Activated CD4-positive, alpha-beta T cell treated with anti-CD3 and anti-CD28 coated beads, Interleukin-2, amount 10 ng/mL, durations not matched to agents 7 days and 5 days (primary cell): ENCODE measurements around the gene PDS5A. TPM values are rescaled to one million over a fixed set of nuclear protein-coding genes. Genes with fewer than 3 reads are reported as not detected.
"Not testable (repeated sequence)": the region's sequence is repeated elsewhere in the genome, so short reads cannot be mapped to it uniquely, and the experiment has no call there.

Experiments
- CTCF ChIA-PET: fragments of 350-600 bp; sonication (Branson Sonifier 250); formaldehyde crosslinking; loops from one replicate; lab custom pipeline; 2021; ENCODE audit warnings: antibody characterized with exemption; lab: Charles Lee
- POLR2A ChIA-PET: fragments of 350-600 bp; sonication (Branson Sonifier 250); formaldehyde crosslinking; loops from one replicate; lab custom pipeline; 2021; ENCODE audit warnings: antibody characterized with exemption; lab: Charles Lee
- DNase-seq: peaks from one replicate; pipeline ENCODE4 v3.0.0-alpha.2; 2020
- H3K27ac Mint-ChIP-seq: one replicate; pipeline ENCODE4 v1.8.0; 2021; ENCODE audit warnings: mild to moderate bottlenecking, moderate library complexity, mixed read lengths
- H3K27me3 Mint-ChIP-seq: one replicate; pipeline ENCODE4 v1.8.0; 2021; ENCODE audit warnings: mixed read lengths
- H3K36me3 Mint-ChIP-seq: one replicate; pipeline ENCODE4 v1.8.0; 2021; ENCODE audit warnings: low read depth, mixed read lengths
- H3K4me1 Mint-ChIP-seq: one replicate; pipeline ENCODE4 v1.8.0; 2021; ENCODE audit warnings: mixed read lengths
- H3K4me3 Mint-ChIP-seq: one replicate; pipeline ENCODE4 v1.8.0; 2021; ENCODE audit warnings: mild to moderate bottlenecking, moderate library complexity, mixed read lengths
- H3K9me3 Mint-ChIP-seq: one replicate; pipeline ENCODE4 v1.8.0; 2021; ENCODE audit warnings: mixed read lengths
- total RNA-seq, 2 experiments: library from RNA; stranded (reverse); gene quantifications; one replicate each; pipeline ENCODE4 v1.2.3, GENCODE V29; 2021

The PDS5A gene
- total RNA-seq, 2 experiments from 2014 or later, result 108 to 116 TPM

DNA sequence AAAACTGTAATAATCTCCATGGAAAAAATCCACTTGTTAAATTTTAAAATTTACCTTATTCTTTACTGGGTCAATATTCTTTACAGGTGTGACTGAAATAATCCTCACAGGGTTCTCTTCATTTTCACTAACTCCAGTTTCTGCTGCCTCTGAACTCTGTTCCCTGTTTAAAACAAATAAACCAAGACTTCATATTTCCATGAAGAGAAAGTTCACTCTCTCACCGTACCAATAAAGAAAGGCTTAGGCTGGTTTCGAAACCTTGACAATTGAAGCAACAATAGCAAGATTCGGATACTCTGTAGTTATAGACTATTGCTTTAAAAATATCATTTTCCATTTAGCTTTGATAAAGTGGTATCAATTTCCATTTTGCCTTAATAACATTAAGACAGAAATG, 135.8 kb downstream of the PDS5A start:
- Mint-ChIP-seq H3K9me3 (no peaks in the 10 kb centered on the region), H3K4me1 (no peaks in the 10 kb centered on the region), H3K4me3 (no peak overlapping the region), H3K27ac (no peak overlapping the region), H3K36me3 (peaks cover 51% of the 10 kb centered on the region), H3K27me3 (no peaks in the 10 kb centered on the region)
- ChIA-PET CTCF (interaction anchor here (1.7 kb wide), 1 partner anchor 11 kb away, joined by 5 read pairs; no protein-coding TSS in a partner anchor), POLR2A (no interaction called here)
- no peak for DNase-seq

GRCh38 chr4:39840516-39840915, 137.2 kb downstream of the PDS5A start:
- DNase-seq, H3K27me3 Mint-ChIP-seq, H3K4me3 Mint-ChIP-seq, H3K9me3 Mint-ChIP-seq, H3K27ac Mint-ChIP-seq, H3K4me1 Mint-ChIP-seq, POLR2A ChIA-PET: not testable (repeated sequence)
- CTCF ChIA-PET, result interaction anchor here (0.6 to 1.7 kb wide), 2 partner anchors 12 to 183 kb away, joined by 4 to 5 read pairs; no protein-coding TSS in a partner anchor
- peaks cover 58% of the 10 kb centered on the region for H3K36me3 Mint-ChIP-seq

DNA sequence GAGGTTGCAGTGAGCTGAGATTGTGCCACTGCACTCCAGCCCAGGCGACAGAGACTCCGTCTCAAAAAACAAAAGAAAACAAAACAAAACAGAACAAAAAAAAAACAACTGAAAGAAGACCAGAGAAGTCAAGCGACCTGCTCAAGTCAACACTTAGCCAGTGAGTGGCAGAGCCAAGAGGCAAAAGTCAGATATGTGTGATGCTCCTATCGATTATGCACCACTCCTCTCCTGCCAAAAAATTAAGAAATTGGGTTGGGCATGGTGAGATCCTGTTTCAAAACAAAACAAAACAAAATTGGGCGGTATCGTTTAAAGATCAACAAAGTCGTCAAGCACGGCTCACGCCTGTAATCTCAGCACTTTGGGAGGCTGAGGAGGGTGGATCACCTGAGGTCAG, 137.7 kb downstream of the PDS5A start:
- no peak for DNase-seq
- Mint-ChIP-seq H3K4me3 (no peak overlapping the region), H3K36me3 (peaks cover 60% of the 10 kb centered on the region), H3K27ac (no peak overlapping the region), H3K4me1 (no peaks in the 10 kb centered on the region), H3K9me3 (no peaks in the 10 kb centered on the region), H3K27me3 (no peaks in the 10 kb centered on the region)
- ChIA-PET POLR2A (no interaction called here), CTCF (interaction anchor here (1.7 kb wide), 1 partner anchor 13 kb away, joined by 5 read pairs; no protein-coding TSS in a partner anchor)

DNA sequence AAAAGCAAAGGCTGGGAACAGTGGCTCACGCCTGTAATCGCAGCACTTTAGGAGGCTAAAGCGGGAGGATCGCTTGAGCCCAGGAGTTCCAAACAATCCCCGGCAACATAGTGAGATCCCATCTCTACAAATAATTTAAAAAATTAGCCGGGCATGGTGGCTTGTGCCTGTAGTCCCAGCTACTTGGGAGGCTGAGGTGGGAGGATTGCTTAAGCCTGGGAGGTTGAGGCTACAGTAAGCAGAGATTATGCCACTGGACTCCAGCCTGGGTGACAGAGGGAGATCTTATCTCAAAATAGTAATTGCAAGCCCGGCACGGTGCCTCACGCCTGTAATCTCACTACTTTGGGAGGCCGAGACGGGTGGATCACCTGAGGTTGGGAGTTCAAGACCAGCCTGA, 139.3 kb downstream of the PDS5A start:
- H3K27ac Mint-ChIP-seq, H3K4me1 Mint-ChIP-seq, POLR2A ChIA-PET, DNase-seq, H3K9me3 Mint-ChIP-seq, CTCF ChIA-PET, H3K27me3 Mint-ChIP-seq, H3K4me3 Mint-ChIP-seq: not testable (repeated sequence)
- peaks cover 65% of the 10 kb centered on the region for H3K36me3 Mint-ChIP-seq

DNA sequence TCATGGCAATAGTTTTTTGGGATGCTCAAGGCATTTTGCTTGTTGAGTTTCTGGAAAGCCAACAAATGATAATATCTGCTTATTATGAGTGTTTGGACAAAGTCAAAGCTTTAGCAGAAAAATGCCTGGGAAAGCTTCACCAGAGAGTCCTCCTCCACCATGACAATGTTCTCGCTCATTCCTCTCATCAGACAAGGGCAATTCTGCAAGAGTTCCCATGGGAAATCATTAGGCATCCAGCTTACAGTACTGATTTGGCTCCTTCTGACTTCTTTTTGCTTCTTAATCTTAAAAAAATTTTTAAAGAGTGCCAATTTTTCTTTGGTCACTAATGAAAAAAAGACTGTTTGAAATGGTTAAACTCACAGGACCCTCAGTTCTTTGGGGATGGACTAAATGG, 143.4 kb downstream of the PDS5A start:
- DNase-seq, result no peak
- Mint-ChIP-seq H3K4me3 (no peak overlapping the region), H3K27ac (no peak overlapping the region), H3K27me3 (no peaks in the 10 kb centered on the region), H3K36me3 (peaks cover 62% of the 10 kb centered on the region), H3K9me3 (no peaks in the 10 kb centered on the region), H3K4me1 (no peaks in the 10 kb centered on the region)
- ChIA-PET CTCF (no interaction called here), POLR2A (no interaction called here)

DNA sequence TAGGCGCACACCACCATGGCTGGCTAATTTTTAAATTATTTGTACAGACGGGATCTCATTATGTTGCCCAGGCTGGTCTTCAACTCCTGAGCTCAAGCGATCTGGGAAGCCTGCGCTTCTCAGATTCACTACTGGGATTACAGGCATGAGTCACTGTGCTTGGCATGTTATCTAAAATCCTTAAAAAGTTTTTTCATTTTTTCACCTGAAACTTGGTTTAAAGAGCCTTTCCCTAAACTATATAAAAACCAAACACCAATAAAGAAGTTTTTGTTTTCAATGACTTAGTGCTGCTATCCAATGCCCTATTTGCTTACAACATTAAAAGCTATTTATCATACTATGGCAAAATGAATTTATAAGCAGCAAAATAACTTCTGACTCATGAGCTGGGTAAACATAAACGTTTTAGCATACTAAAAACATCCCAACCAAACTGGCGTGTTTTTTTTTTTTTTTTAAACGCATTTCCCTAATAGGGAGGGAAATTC, 151.9 kb downstream of the PDS5A start:
- DNase-seq, result no peak
- no peaks in the 10 kb centered on the region for H3K9me3 Mint-ChIP-seq
- H3K36me3 Mint-ChIP-seq, result peaks cover 49% of the 10 kb centered on the region
- no peaks in the 10 kb centered on the region for H3K27me3 Mint-ChIP-seq
- CTCF ChIA-PET, result interaction anchor here (0.6 kb wide), 1 partner anchor 17 kb away, joined by 5 read pairs; no protein-coding TSS in a partner anchor
- POLR2A ChIA-PET, result no interaction called here
- H3K27ac Mint-ChIP-seq, result no peak overlapping the region
- H3K4me3 Mint-ChIP-seq, result no peak overlapping the region
- H3K4me1 Mint-ChIP-seq, result peaks cover 9% of the 10 kb centered on the region

GRCh38 chr4:39825090-39825489, 152.6 kb downstream of the PDS5A start:
- Mint-ChIP-seq H3K27ac (no peak overlapping the region), H3K27me3 (no peaks in the 10 kb centered on the region), H3K4me3 (no peak overlapping the region), H3K4me1 (peaks cover 9% of the 10 kb centered on the region), H3K9me3 (no peaks in the 10 kb centered on the region), H3K36me3 (peaks cover 45% of the 10 kb centered on the region)
- POLR2A ChIA-PET, result no interaction called here
- CTCF ChIA-PET, result no interaction called here
- DNase-seq, result no peak

DNA sequence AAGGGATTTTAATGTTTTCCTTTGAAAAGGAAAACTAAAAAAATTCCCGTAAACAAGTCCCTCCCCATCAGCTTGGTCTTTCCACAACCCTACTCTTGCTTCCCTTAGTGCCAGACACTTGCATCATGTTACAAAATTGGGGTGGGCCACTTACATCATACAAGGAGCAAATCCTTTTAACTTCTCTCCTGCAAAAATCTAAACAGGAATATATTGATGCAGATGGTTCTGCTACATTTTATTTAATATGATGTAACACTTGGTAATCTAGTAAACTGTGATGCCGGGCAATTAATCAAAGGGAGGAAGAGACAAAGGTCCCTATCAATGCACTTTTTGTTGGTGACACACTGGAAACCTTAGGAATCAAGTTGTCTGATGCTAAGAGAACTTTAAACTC, 154.5 kb downstream of the PDS5A start:
- no peak for DNase-seq
- ChIA-PET POLR2A (no interaction called here), CTCF (no interaction called here)
- peaks cover 34% of the 10 kb centered on the region for H3K36me3 Mint-ChIP-seq
- H3K4me3 Mint-ChIP-seq, result no peak overlapping the region
- H3K4me1 Mint-ChIP-seq, result peaks cover 9% of the 10 kb centered on the region
- H3K27me3 Mint-ChIP-seq, result no peaks in the 10 kb centered on the region
- no peaks in the 10 kb centered on the region for H3K9me3 Mint-ChIP-seq
- no peak overlapping the region for H3K27ac Mint-ChIP-seq

GRCh38 chr4:39822662-39823061, 155.0 kb downstream of the PDS5A start:
- ChIA-PET CTCF (no interaction called here), POLR2A (no interaction called here)
- H3K36me3 Mint-ChIP-seq, result peaks cover 29% of the 10 kb centered on the region
- DNase-seq, result no peak
- no peak overlapping the region for H3K27ac Mint-ChIP-seq
- peaks cover 9% of the 10 kb centered on the region for H3K4me1 Mint-ChIP-seq
- H3K9me3 Mint-ChIP-seq, result no peaks in the 10 kb centered on the region
- no peaks in the 10 kb centered on the region for H3K27me3 Mint-ChIP-seq
- H3K4me3 Mint-ChIP-seq, result no peak overlapping the region

- H3K4me3 Mint-ChIP-seq, result no peak overlapping the region
- POLR2A ChIA-PET, result no interaction called here
Observed at GRCh38 chr4:39821951-39822350, 155.8 kb downstream of the PDS5A start.

GRCh38 chr4:39820186-39820585, 157.5 kb downstream of the PDS5A start:
- H3K27ac Mint-ChIP-seq, result no peak overlapping the region

More at GRCh38 chr4:39821951-39822350, 155.8 kb downstream of the PDS5A start:
- Mint-ChIP-seq H3K36me3 (peaks cover 24% of the 10 kb centered on the region), H3K9me3 (no peaks in the 10 kb centered on the region), H3K27me3 (no peaks in the 10 kb centered on the region), H3K27ac (no peak overlapping the region), H3K4me1 (peaks cover 9% of the 10 kb centered on the region)
- no peak for DNase-seq
- CTCF ChIA-PET, result interaction anchor here (1.5 kb wide), 1 partner anchor 173 kb away, joined by 3 read pairs; no protein-coding TSS in a partner anchor

GRCh38 chr4:39818646-39819045, 159.1 kb downstream of the PDS5A start:
- Mint-ChIP-seq H3K36me3 (peaks cover 10% of the 10 kb centered on the region), H3K4me3 (no peak overlapping the region), H3K9me3 (no peaks in the 10 kb centered on the region), H3K4me1 (peaks cover 3% of the 10 kb centered on the region), H3K27me3 (no peaks in the 10 kb centered on the region), H3K27ac (no peak overlapping the region)
- POLR2A ChIA-PET, result interaction anchor here (0.5 kb wide), 1 partner anchor 359 kb away, joined by 3 read pairs; no protein-coding TSS in a partner anchor
- CTCF ChIA-PET, result interaction anchor here (0.6 to 1.2 kb wide), 4 partner anchors 10 to 106 kb away, joined by 3 to 4 read pairs (median 3); no protein-coding TSS in a partner anchor
- no peak for DNase-seq

More at GRCh38 chr4:39820186-39820585, 157.5 kb downstream of the PDS5A start:
- CTCF ChIA-PET, result interaction anchor here (0.5 kb wide), 1 partner anchor 1939 kb away, joined by 3 read pairs; no protein-coding TSS in a partner anchor
- POLR2A ChIA-PET, result no interaction called here
- H3K9me3 Mint-ChIP-seq, result no peaks in the 10 kb centered on the region
- no peak overlapping the region for H3K4me3 Mint-ChIP-seq
- no peaks in the 10 kb centered on the region for H3K27me3 Mint-ChIP-seq
- H3K4me1 Mint-ChIP-seq, result peaks cover 2% of the 10 kb centered on the region
- no peak for DNase-seq
- peaks cover 17% of the 10 kb centered on the region for H3K36me3 Mint-ChIP-seq

DNA sequence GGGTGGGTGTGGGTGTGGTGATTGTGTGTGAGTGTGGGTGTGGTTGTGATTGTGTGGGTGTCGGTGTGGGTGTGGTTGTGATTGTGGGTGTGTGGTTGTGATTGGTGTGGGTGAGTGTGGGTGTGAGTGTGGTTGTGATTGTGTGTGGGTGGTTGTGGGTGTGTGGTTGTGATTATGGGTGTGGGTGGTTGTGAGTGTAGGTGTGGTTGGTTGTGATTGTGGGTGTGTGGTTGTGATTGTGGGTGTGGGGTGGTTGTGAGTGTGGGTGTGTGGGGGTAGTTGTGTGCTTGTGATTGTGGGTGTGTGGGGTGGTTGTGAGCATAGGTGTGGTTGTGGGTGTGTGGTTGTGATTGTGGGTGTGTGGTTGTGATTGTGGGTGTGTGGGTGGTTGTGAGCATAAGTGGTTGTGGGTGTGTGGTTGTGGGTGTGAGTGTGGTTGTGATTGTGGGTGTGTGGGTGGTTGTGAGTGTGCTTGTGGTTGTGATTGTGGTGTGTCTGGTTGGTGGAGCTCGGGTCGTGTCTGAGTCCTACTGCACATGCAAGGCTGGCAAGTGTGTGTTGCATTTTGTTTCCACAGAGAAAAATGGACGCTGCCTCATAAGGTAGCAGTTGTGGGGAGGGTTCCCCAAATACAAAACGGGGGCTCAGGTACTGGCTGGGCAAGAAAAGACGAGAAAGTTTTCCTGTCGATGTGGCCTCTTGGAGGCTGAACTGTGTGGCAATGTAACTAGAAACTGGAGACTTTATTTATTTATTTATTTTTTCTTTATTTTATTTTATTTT, 163.1 kb downstream of the PDS5A start:
- ChIA-PET POLR2A (no interaction called here), CTCF (interaction anchor here (0.7 kb wide), 2 partner anchors 15 to 28 kb away, joined by 3 read pairs; no protein-coding TSS in a partner anchor)
- peak overlapping the region; percentile 51 for H3K4me3 Mint-ChIP-seq
- H3K4me1 Mint-ChIP-seq, result peaks cover 7% of the 10 kb centered on the region
- peaks cover 6% of the 10 kb centered on the region for H3K9me3 Mint-ChIP-seq
- H3K27ac Mint-ChIP-seq, result peak overlapping the region; percentile 60
- peaks cover 8% of the 10 kb centered on the region for H3K36me3 Mint-ChIP-seq
- H3K27me3 Mint-ChIP-seq, result peaks cover 3% of the 10 kb centered on the region
- peak; percentile 19 for DNase-seq
